Peyer's patch (tissue), 4 donors: ENCODE results near the gene IDH3G.

Experiments
- CTCF ChIP-seq, 6 experiments: fragments of 450-650 bp in 4 of 6; fragments of 200-600 bp in 2 of 6; sonication (generic) in 1 of 6; IDR thresholded peaks; one replicate each; pipeline ENCODE4 v1.5.1; 2017 to 2019; ENCODE audit warnings: antibody characterized with exemption in 6 of 6, mild to moderate bottlenecking in 3 of 6, moderate library complexity in 1 of 6
- POLR2A ChIP-seq, 2 donors: fragments of 450-650 bp; IDR thresholded peaks; one replicate each; pipeline ENCODE4 v1.5.1; 2017; ENCODE audit warnings: antibody characterized with exemption in 2 of 2, mild to moderate bottlenecking in 2 of 2, moderate library complexity in 2 of 2

- no peak for TF ChIP-seq CTCF (IDR thresholded peaks at IDR 0.05)
- TF ChIP-seq POLR2A (IDR thresholded peaks at IDR 0.05) = no peak
These were observed 24.6 kb upstream of the IDH3G start for GRCh38 chrX:153818571-153819383.
